HG03342 (cell line): Measurements from ENCODE around the gene SNX5.

Experiments used
- ATAC-seq: cut with Tn5 transposase; IDR thresholded peaks from one replicate; pipeline ENCODE4 v1.9.1; 2021; ENCODE audit warnings: mild to moderate bottlenecking, moderate library complexity; ENCODE audit not compliant: unreplicated experiment

Gene SNX5

GRCh38 chr20:17968366-17969277, at the start of gene SNX5, which contains the start of gene MGME1:
SNX5 (minus strand) TSS chr20:17968794; CDS start chr20:17968425, 369 bp downstream.
MGME1 (plus strand) TSS chr20:17969018; CDS start chr20:17969860, 842 bp downstream.
- peak; percentile 82 for ATAC-seq

GRCh38 chr20:18018100-18018499, 49.5 kb upstream of the SNX5 start:
- ATAC-seq, result no peak

DNA sequence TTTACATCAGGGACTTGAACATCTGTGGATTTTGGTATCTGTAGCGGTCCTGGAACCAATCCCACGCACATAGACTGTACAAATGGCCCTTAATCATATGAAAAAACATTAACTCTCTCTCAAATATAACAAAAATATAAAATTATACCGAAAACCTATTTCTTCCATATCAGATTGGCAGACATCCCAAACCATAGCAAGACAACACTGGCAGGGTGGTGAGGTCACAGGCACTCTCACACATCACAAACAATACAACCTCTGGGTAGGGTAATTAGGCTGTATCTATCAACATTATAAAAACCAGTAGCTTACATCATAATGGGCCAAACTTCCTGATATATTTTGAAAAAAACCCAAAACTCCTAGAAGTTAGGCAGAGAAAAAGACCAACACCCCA, 48.2 kb upstream of the SNX5 start:
- no peak for ATAC-seq

DNA sequence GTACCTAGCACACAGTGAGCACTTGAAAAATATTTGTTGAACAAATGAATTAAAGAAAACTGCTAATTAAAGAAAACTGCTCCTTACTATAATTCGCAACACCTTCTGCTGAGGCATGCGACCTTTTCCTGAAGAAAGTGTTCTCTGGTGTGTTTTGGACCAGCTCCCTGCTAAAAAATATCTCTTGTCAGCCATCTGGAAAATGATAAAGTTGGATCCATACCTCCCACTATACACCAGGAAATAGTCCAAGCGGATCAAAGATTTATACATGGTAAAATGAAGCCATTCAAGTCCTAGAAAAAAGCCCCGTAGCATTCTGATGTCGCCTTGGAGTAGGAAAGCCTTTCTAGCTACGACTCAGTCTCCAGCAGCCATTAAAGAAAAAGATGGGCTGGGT, 45.8 kb upstream of the SNX5 start:
- ATAC-seq, result no peak

GRCh38 chr20:18012901-18013300, 44.3 kb upstream of the SNX5 start:
- no peak for ATAC-seq

GRCh38 chr20:18011951-18012645, 43.5 kb upstream of the SNX5 start:
- no peak for ATAC-seq

- no peak for ATAC-seq
Observed at GRCh38 chr20:18011482-18011881, 42.9 kb upstream of the SNX5 start.

DNA sequence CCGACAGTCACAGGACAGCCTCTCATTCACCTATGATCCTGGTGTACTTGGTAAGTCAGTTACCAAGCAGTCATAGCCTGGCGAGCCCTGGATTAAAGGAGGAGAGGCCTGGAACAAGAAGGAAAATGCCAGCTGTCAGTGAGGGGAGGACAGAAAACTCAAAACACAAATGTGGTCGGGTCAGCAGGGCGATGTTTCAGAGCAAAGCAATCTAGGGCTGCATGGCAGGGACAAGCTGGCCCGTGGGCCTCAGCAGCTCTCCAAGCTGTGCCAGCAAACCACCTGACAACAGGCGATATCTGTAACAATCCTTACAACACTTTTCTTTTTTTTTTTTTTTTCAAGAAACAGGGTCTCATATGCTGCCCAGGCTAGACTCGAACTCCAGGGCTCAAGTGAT, 40.5 kb upstream of the SNX5 start:
- no peak for ATAC-seq

- no peak for ATAC-seq
Observed at GRCh38 chr20:18007534-18008292, 39.1 kb upstream of the SNX5 start.

DNA sequence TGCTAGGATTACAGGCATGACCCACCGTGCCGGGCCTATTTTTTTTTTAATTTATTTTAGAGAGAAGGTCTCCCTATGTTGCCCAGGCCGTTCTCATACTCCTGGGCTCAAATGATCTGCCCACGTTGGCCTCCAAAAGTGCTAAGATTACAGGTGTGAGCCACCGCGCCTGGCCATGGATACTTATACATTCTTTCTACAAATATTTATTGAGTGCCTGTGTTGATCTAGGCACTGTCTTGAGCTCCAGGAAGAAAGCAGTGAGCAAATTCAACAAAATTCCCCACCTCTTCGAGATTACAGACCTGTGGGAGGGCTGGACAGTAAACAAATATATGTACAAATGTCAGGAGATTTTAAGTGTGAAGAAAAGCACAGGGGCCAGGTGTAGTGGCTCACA, 38.1 kb upstream of the SNX5 start:
- no peak for ATAC-seq

- ATAC-seq, result no peak
Observed at GRCh38 chr20:18005990-18006364, 37.4 kb upstream of the SNX5 start.

DNA sequence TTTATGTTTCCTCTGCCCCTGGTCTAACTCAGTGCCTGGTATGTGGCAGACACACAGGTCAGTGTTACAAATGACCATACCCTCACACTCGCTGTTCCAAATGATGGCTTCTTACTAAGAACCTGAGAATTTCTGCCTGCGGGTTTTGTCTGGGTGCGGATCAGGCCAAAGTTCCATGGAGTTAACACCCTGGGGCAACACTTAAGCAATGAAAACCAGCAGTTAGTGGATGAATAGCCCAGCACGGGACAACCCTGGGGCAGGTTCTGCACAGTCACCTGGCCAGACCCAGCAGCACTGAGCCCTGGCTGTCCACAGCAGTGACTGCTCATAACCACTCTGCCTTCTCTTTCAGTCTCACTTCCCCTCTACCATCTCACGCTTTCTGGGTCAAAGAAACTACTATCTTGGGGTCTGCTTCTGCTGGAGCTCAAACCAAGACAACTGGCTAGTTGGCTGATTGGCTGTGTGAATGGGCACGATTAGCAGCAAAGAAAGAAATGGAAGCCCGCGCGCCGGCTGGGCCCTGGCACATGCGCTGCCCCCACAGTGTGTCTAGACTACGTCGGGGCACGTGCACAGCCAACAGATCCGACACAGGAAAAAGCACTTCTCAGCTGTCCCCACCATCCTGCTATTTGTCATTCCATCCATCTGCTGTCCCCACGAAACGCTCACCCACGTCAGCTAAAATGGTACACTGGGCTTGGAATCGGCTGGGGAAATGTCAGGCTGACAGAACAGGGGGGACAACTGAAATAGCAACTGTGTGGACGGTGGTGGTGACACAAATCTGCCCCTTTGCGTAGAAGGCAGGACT, 36.8 kb upstream of the SNX5 start:
- ATAC-seq, result peak; percentile 89

GRCh38 chr20:18004384-18005031, 35.9 kb upstream of the SNX5 start:
- ATAC-seq, result no peak

- no peak for ATAC-seq
Observed at GRCh38 chr20:18003897-18004296, 35.3 kb upstream of the SNX5 start.

DNA sequence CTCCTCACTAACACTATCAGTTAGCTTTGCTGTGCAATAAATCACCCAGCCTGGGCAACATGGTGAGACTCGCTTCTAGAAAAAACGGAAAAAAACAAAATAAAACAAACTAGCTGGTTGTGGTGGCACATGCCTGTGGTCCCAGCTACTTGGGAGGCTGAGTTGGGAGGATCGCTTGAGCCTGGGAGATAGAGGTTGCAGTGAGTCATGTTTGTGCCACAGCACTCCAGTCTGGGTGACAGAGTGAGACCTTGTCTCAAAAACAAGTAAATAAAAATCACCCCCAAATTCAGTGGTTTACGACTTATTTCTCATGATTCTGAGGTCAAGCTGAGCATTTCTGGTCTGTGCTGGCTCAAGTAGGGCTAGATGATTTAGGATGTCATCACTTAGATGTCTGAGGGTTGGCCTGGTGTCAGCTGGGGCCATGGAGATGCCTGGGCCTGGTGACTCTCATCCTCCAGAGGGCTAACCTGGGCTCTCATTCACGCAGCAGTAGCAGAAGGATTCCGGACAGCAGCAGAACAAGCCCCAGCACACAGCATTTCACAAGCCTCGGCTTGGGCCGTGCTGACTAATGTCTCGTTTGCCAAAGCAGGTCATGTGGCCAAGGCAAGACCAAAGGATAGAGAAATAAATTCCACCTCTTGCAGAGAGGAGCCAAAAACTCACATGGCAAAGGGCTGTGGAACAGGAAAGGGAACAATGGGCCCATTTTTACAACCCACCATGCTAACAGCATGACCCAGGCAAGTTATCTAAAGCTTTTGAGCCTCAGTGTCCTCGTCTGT, 32.7 kb upstream of the SNX5 start:
- ATAC-seq, result no peak

GRCh38 chr20:17999566-17999965, 31.0 kb upstream of the SNX5 start:
- ATAC-seq, result no peak

DNA sequence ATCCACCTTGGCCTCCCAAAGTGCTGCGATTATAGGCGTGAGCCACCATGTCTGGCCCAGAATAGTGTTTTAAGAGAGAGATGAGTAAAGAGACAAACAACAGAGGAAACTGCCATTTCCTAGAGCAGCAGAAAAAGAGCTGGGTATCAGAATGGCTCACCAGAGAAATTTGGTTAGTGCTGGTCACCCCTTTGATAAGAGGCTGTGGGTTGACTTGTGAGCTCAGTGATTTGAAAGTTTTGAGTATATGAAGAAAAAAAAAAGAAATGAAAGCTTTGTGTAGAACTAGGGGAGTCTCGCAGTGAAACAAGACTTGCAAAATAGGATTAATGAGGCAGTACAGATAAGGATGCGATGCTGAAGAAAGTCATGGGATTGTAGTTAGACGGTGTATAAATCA, 29.9 kb upstream of the SNX5 start:
- no peak for ATAC-seq

- no peak for ATAC-seq
Observed at GRCh38 chr20:17995967-17996819, 27.6 kb upstream of the SNX5 start.
